Natural killer cell (primary cell): Measurements from ENCODE around the gene PGLYRP3. TPM values are rescaled to one million over a fixed set of nuclear protein-coding genes. Genes with fewer than 3 reads are reported as not detected.
"Not testable (repeated sequence)": the region's sequence is repeated elsewhere in the genome, so short reads cannot be mapped to it uniquely, and the experiment has no call there.

ENCODE experiments used
- ATAC-seq, 3 donors: fragments of 150-1000 bp in 2 of 3; fragments of 200-7000 bp in 1 of 3; cut with Tn5 transposase; 1 replicate in 1 of 3; 2 replicates in 2 of 3; pipeline ENCODE4 v1.10.0; 2021; ENCODE audit warnings: mild to moderate bottlenecking in 2 of 3, moderate library complexity in 2 of 3
- DNase-seq, 2 donors: peaks; one replicate each; pipeline versions ENCODE4 v3.0.0 to v3.0.0-alpha.2; 2013 to 2021; ENCODE audit warnings: mixed read lengths in 1 of 2
- H3K27ac ChIP-seq: one replicate; pipeline ENCODE4 v1.5.1; 2013; ENCODE audit warnings: mild to moderate bottlenecking, low read length
- H3K27me3 ChIP-seq: one replicate; pipeline ENCODE4 v1.6.1; 2013; ENCODE audit warnings: low read length; ENCODE audit not compliant: control insufficient read depth, insufficient read depth
- H3K36me3 ChIP-seq: one replicate; pipeline ENCODE4 v1.6.1; 2013; ENCODE audit warnings: low read length; ENCODE audit not compliant: control insufficient read depth, insufficient read depth
- H3K4me1 ChIP-seq: one replicate; pipeline ENCODE4 v1.6.1; 2013; ENCODE audit warnings: low read length; ENCODE audit not compliant: control insufficient read depth, insufficient read depth
- H3K4me3 ChIP-seq: one replicate; pipeline ENCODE4 v1.5.1; 2013; ENCODE audit warnings: low read length
- H3K9me3 ChIP-seq: one replicate; pipeline ENCODE4 v1.6.1; 2013; ENCODE audit warnings: low read length; ENCODE audit not compliant: control insufficient read depth, insufficient read depth
- H3K27ac Mint-ChIP-seq, 2 donors: one replicate each; pipeline ENCODE4 v1.8.0; 2022; ENCODE audit warnings: mild to moderate bottlenecking in 2 of 2, mixed read lengths in 2 of 2, moderate library complexity in 1 of 2
- H3K27me3 Mint-ChIP-seq, 2 donors: one replicate each; pipeline ENCODE4 v1.8.0; 2022; ENCODE audit warnings: low read depth in 2 of 2, mixed read lengths in 2 of 2
- H3K36me3 Mint-ChIP-seq: one replicate; pipeline ENCODE4 v1.8.0; 2022; ENCODE audit warnings: mixed read lengths
- H3K4me1 Mint-ChIP-seq, 2 donors: one replicate each; pipeline ENCODE4 v1.8.0; 2022; ENCODE audit warnings: mixed read lengths in 2 of 2
- H3K4me3 Mint-ChIP-seq: one replicate; pipeline ENCODE4 v1.8.0; 2022; ENCODE audit warnings: mild to moderate bottlenecking, moderate library complexity, mixed read lengths
- H3K9me3 Mint-ChIP-seq, 2 donors: one replicate each; pipeline ENCODE4 v1.8.0; 2022; ENCODE audit warnings: mixed read lengths in 2 of 2
- WGBS: methylation state at CpG from one replicate; pipeline ENCODE4 v1.1.7; 2013; ENCODE audit warnings: missing lambda C conversion rate; ENCODE audit not compliant: insufficient coverage; 5-methylcytosine and 5-hydroxymethylcytosine counted together
- intact Hi-C: fragments of 100-400 bp; cut with micrococcal nuclease; formaldehyde crosslinking; loops from one replicate; pipeline ENCODE4 v1.14.2; 2022
- total RNA-seq, 4 donors: library from RNA; stranded (reverse); fragments of 120-200 nt in 1 of 4; gene quantifications; one replicate each; pipeline versions ENCODE4 v1.2.3 to v1.2.4, GENCODE V29; 2013 to 2022
- TF ChIP-seq, protein P1 (sequence below): fragments of 200-600 bp; IDR thresholded peaks from one replicate; pipeline ENCODE4 v1.8.0; 2022; ENCODE audit warnings: antibody characterized with exemption

Gene PGLYRP3
- total RNA-seq, 3 donors from 2014 or later (not counting 1 experiment from before 2014, with no cell fraction given): not detected

DNA sequence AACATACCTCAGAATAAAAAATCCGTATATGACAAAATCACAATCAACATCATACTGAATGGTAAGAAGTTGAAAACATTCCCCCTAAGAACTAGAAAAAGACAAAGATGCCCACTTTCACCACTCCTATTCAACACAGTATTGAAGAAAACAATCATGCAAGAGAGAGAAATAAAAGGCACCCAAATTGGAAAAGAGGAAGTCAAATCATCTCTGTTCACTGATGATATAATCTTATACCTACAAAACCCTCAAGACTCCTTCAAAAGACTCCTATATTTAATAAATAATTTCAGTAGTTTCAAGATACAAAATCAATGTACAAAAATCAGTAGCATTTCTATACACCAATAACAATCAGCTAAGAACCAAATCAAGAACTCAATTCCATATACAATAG lies 21.1 kb upstream of the PGLYRP3 start:
- no peak for ATAC-seq
- WGBS: 100% methylated on average over 1 of the region's 1 CpG
- H3K27me3 Mint-ChIP-seq: peaks cover 30 to 40% of the 10 kb centered on the region in 2 donors
- Histone ChIP-seq H3K27ac (no peak overlapping the region), H3K4me3 (no peak overlapping the region), H3K36me3 (no peaks in the 10 kb centered on the region), H3K4me1 (no peaks in the 10 kb centered on the region), H3K27me3 (no peaks in the 10 kb centered on the region), H3K9me3 (peaks cover 5% of the 10 kb centered on the region)
- TF ChIP-seq, protein P1, sequence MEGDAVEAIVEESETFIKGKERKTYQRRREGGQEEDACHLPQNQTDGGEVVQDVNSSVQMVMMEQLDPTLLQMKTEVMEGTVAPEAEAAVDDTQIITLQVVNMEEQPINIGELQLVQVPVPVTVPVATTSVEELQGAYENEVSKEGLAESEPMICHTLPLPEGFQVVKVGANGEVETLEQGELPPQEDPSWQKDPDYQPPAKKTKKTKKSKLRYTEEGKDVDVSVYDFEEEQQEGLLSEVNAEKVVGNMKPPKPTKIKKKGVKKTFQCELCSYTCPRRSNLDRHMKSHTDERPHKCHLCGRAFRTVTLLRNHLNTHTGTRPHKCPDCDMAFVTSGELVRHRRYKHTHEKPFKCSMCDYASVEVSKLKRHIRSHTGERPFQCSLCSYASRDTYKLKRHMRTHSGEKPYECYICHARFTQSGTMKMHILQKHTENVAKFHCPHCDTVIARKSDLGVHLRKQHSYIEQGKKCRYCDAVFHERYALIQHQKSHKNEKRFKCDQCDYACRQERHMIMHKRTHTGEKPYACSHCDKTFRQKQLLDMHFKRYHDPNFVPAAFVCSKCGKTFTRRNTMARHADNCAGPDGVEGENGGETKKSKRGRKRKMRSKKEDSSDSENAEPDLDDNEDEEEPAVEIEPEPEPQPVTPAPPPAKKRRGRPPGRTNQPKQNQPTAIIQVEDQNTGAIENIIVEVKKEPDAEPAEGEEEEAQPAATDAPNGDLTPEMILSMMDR: no peak
- intact Hi-C loops: no loop called here
- no peak overlapping the region for H3K4me3 Mint-ChIP-seq
- peaks cover 11% of the 10 kb centered on the region for H3K36me3 Mint-ChIP-seq
- no peaks in the 10 kb centered on the region for H3K4me1 Mint-ChIP-seq
- no peak for DNase-seq
- H3K9me3 Mint-ChIP-seq: peaks cover 5 to 11% of the 10 kb centered on the region in 2 donors
- no peak overlapping the region for H3K27ac Mint-ChIP-seq

DNA sequence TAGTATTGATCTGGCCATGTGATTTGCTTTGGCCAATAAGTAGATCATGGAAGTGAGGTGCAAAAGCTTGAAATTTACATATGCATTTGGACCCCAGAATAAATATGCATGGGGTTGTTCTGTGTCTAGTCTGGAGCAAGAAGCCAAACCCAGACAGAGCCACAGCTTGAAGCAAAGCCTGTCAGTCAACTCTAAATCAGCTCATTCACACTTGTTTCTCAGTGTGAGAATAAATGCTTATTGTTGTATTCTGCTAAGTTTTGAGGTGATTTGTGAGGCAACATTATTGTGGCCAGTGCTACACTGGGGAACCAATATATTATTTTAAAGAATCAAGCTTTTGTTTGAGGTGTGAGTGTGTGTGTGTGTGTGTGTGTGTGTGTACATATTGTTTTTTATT lies 12.2 kb upstream of the PGLYRP3 start:
- Histone ChIP-seq H3K27me3 (peaks cover 2% of the 10 kb centered on the region), H3K27ac (no peak overlapping the region), H3K36me3 (no peaks in the 10 kb centered on the region), H3K9me3 (peaks cover 7% of the 10 kb centered on the region), H3K4me1 (no peaks in the 10 kb centered on the region), H3K4me3 (no peak overlapping the region)
- DNase-seq (no peak), ATAC-seq (no peak)
- TF ChIP-seq, protein P1: no peak
- Mint-ChIP-seq H3K4me1 (no peaks in the 10 kb centered on the region), H3K4me3 (no peak overlapping the region), H3K27ac (no peak overlapping the region), H3K36me3 (peaks cover 16% of the 10 kb centered on the region), H3K27me3 (peaks cover 13 to 38% of the 10 kb centered on the region in 2 donors), H3K9me3 (peaks cover 2 to 22% of the 10 kb centered on the region in 2 donors)
- intact Hi-C loops: no loop called here

DNA sequence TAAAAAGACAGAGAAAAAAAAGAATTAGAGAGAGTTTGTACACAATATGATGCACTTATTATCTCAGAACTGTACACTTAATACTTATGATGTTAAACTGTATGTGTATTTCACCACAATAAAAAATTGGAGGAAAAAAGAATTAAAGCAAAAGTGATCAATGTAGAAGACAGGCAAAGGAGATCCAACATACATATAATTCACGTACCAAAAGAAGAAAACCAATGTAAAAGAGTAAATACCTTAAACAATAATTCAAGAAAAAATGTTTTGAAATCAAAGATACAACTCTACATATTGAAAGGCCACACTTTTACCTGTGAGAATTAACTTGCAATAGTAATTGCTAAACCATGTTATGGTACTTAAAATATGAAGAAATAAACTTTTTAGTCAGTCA lies 9.8 kb upstream of the PGLYRP3 start:
- peaks cover 2% of the 10 kb centered on the region for H3K27me3 ChIP-seq
- Mint-ChIP-seq H3K27ac (no peak overlapping the region), H3K9me3 (peaks cover 0 to 14% of the 10 kb centered on the region in 2 donors), H3K4me1 (no peaks in the 10 kb centered on the region), H3K36me3 (peaks cover 8% of the 10 kb centered on the region), H3K4me3 (no peak overlapping the region), H3K27me3 (peaks cover 2 to 30% of the 10 kb centered on the region in 2 donors)
- H3K36me3 ChIP-seq: no peaks in the 10 kb centered on the region
- intact Hi-C loops: no loop called here
- no peak for ATAC-seq
- no peaks in the 10 kb centered on the region for H3K4me1 ChIP-seq
- H3K27ac ChIP-seq: no peak overlapping the region
- H3K4me3 ChIP-seq: no peak overlapping the region
- TF ChIP-seq, protein P1: no peak
- no peak for DNase-seq
- H3K9me3 ChIP-seq: peaks cover 7% of the 10 kb centered on the region
- WGBS: no CpG with 5 or more reads among the region's 1 CpG

DNA sequence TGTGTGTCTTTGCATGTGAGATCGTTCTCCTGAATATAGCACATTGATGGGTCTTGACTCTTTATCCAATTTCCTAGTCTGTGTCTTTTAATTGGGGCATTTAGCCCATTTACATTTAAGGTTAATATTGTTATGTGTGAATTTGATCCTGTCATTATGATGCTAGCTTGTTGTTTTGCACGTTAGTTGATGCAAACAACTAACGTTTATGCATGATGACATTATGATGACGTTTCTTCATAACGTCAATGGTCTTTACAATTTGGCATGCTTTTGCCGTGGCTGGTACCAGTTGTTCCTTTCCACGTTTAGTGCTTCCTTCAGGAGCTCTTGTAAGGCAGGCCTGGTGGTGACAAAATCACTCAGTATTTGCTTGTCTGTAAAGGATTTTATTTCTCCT lies 5.4 kb upstream of the PGLYRP3 start:
- H3K9me3 ChIP-seq, H3K27me3 ChIP-seq, DNase-seq, H3K4me3 Mint-ChIP-seq, intact Hi-C loops, H3K36me3 ChIP-seq, ATAC-seq, H3K4me3 ChIP-seq, H3K36me3 Mint-ChIP-seq, H3K27ac Mint-ChIP-seq, H3K4me1 ChIP-seq, H3K4me1 Mint-ChIP-seq, H3K27ac ChIP-seq: not testable (repeated sequence)
- peaks cover 8 to 49% of the 10 kb centered on the region in 2 donors for H3K27me3 Mint-ChIP-seq
- 94% methylated on average over 7 of the region's 7 CpGs for WGBS
- peaks cover 0 to 14% of the 10 kb centered on the region in 2 donors for H3K9me3 Mint-ChIP-seq

DNA sequence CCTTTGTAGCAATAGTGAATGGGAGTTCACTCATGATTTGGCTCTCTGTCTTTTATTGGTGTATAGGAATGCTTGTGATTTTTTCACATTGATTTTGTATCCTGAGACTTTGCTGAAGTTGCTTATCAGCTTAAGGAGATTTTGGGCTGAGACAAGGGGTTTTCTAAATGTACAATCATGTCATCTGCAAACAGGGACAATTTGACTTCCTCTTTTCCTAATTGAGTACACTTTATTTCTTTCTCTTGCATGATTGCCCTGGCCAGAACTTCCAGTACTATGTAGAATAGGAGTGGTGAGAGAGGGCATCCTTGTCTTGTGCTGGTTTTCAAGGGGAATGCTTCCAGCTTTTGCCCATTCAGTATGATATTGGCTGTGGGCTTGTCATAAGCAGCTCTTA lies 3.3 kb upstream of the PGLYRP3 start:
- DNase-seq, intact Hi-C loops, H3K27ac Mint-ChIP-seq, H3K36me3 Mint-ChIP-seq, H3K4me1 Mint-ChIP-seq, H3K27me3 ChIP-seq, H3K9me3 Mint-ChIP-seq, H3K9me3 ChIP-seq, H3K36me3 ChIP-seq, H3K4me1 ChIP-seq, H3K4me3 Mint-ChIP-seq, H3K27ac ChIP-seq, H3K4me3 ChIP-seq, ATAC-seq: not testable (repeated sequence)
- H3K27me3 Mint-ChIP-seq: peaks cover 10 to 33% of the 10 kb centered on the region in 2 donors

DNA sequence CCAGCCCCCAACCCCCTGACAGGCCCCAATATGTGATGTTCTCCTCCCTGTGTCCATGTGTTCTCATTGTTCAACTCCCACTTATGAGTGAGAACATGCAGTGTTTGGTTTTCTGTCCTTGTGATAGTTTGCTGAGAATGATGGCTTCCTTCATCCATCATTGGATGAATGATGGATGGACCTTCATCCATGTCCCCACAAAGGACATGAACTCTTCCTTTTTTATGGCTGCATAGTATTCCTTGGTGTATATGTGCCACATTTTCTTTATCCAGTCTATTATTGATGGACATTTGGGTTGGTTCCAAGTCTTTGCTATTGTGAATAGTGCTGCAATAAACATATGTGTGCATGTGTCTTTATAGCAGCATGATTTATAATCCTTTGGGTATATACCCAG lies 1.6 kb upstream of the PGLYRP3 start:
- H3K4me1 Mint-ChIP-seq, ATAC-seq, H3K27ac ChIP-seq, intact Hi-C loops, H3K36me3 Mint-ChIP-seq, H3K36me3 ChIP-seq, H3K27me3 ChIP-seq, H3K9me3 ChIP-seq, H3K27ac Mint-ChIP-seq, DNase-seq, H3K4me3 Mint-ChIP-seq, H3K9me3 Mint-ChIP-seq, H3K4me1 ChIP-seq, H3K4me3 ChIP-seq: not testable (repeated sequence)
- peaks cover 8 to 32% of the 10 kb centered on the region in 2 donors for H3K27me3 Mint-ChIP-seq
